Endometrium (tissue), 2 donors: ENCODE results near the gene SLC9A1.

ENCODE experiments used
- FAIRE-seq: peaks from 2 replicates; lab custom pipeline; 2012; peaks lifted over from hg19 to GRCh38; lab: Jason Lieb, UNC
- donor health status: control.
- donor health status: control.

SLC9A1 gene

DNA sequence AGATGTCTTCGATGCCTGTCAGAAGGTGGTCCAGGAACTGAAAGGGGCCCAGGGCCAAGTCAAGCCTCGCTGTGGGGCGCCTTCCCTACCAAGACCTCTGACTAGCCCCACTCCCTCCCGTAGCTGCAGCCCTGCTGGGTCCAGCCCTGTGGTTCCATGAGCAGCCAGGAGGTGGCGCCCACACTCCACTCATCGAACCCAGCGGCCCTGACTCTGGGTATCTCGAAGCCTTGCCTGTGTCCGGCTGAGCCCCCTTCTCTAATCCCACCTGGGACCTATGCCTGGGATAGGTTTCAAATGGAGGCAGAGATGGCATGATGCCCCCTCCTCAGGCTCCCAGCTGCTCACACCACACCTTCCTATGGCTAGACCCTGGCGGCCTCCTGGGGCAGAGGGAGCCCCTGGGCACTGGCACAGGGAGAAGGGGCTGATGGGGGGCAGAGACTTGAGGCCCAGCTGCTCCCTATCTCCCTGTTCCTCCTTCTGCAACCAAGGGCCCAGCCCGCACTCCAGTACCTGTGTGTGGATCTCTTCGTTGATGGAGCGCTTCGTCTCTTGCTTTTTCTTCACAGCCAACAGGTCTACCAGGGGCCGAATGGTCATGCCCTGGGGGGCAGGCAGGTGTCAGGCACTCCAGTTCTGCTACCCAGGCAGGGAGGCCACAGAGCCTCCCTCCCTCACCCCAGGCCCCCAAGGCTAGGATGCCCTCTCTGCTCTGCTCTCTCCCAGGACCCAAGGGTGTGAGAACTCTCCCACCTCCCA is 52.0 kb downstream of the SLC9A1 start:
- FAIRE-seq: no peak

DNA sequence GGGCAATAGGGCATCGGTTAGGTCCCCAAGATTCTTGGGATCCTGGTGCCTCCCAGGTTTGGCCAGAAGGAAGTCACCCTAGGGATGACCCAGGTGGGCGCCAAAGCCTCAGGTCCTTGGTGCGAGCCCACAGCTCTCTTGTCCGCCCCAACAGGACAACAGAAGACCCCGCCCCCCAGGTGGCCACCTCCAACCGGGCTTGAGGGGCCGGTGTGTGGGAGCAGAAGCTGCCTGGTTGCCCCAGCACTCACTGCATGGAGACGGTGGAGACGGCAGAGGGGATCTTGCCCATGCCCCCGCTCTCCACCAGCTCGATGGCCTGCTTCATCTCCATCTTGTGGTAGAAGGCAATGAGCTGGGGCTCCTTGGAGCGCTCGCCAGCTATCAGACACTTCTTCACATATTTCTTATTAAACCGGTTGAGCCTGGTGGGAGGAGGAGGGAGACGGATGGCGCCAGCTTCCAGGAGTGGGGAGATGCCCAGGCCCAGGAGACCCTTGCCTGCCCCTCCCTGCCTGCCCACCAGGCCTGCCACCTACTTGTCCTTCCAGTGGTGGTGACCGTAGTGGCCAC is 52.7 kb downstream of the SLC9A1 start:
- no peak for FAIRE-seq

DNA sequence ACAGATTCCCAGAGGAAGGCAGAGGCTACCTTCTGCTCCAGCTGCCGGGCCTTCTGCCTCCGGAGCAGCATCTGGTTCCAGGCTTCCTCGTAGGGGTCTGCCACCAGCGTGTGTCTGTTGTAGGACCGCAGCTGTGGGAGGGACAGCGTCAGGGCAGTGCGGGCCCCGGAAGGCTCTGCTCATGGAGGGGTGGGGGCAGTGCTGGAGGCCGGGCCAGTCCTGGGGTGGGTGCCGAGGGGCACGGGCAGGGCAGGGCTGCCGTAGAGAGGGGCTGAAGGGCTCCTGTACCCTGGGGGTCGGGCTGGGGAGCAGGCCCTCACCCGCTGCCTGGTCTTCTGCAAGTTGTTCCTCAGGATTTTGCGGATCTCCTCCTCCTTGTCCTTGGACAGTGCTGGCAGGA is 53.2 kb downstream of the SLC9A1 start:
- no peak for FAIRE-seq

DNA sequence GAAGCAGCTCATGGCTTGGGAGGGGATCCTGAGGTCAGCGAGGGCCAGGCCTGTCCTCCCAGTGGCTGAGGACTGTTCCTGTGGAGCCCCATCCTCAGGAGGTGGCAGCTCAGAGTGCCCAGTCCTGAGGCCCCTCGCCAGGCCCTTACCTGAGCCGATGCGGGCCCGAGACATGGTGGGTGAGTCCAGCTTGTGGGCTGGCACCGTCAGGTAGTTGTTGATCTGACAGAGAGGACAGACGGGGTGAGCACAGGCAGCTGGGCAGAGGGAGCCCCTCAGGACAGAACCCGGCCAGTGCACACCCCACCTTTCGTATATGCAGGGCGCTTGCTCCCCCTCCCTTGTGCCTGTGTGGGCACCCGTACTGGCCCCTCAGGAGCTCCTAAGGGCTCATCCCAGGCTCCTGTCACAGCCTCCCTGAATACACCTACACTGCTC is 53.9 kb downstream of the SLC9A1 start:
- no peak for FAIRE-seq

DNA sequence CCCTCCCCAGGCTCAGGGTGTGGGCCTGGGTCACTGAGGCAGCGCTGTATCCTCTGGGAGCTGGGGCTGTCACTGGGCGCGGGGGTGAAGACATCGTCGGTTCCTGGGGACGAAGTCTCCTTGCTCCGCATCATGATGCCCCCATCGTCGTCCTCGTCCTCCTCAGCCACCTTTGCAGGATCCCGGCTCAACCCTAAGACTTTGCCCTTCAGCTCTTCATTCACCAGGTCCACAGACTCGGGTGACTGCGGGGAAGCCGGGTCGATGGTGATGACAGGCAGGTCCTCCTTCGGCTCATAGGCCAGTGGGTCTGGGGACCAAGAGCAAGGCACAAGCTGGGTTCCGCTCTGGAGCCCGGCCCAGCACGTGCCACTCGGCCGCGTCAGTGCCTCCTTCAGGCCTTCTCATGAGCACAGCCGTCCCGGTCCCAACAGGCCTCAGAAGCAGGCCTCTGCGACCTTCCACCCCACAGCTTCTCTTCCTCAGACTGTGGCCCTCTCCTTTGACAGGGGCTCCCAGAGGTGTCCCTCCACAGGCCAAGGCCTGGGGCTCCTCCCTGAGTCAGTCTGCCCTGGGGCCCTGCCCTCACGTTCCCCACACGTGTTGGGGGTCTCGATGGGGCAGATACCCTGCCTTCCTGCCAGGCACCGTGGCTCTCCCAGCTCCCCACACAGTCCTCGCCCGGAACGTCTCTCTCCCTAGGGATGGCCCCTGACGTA is 54.4 kb downstream of the SLC9A1 start:
- FAIRE-seq: no peak

DNA sequence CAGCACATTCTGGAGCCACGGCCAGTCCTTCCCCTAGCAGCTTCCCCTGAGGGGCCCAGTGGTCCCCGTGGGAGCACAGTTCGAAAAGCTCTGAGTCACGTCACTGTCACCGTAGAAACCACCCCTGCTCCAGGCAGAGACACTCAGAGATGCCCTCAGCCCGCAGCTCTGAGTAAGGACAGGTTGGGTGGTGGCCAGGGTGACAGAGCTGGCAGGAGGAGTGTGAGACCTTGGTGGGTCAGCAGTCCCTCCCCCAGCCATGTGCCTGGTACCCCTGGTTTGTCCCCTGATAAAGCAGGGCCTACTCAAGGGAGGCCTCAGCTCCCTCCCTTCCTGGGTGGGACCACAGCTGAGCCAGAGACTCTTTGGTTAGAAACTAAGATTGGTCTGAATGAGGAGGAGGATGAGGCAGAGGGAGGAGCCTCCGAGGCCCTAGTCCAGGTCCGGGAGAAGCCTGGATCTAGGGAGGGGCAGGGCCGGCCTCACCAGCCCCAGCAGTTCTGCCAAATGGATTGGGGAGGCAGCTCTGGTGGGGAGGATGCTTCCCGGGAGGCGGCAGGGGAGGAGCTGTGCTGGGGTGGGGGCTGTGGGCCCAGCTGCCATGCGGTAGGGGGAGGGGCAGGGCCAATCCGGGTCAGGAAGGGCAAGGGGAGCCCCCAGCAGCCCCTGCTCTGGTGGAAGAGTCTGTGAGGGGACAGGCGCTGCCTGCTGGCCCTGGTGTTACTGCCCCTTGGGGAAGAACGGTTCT is 55.2 kb downstream of the SLC9A1 start:
- no peak for FAIRE-seq

DNA sequence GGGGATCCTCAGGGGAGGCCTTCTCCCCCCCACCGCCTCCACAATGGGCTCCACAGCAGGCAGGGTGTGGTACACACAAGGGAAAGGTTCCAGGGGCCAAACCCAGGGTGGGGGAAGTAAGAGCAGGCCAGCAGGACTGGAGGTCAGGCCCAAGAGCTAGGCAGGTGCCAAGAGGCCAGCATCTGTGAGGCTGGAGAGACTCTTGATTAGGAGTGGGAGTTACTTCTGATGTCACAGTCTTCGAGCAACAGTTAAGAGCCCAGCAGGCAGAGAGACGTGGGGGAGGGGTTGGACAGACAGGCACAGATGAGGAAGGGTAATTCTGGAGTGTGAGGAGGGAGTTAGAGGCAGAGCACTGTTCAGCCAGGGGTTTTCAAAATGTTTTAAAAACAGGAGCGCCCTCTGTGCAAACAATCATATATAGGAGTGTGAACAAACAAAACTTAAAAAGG is 55.8 kb downstream of the SLC9A1 start:
- FAIRE-seq: no peak

DNA sequence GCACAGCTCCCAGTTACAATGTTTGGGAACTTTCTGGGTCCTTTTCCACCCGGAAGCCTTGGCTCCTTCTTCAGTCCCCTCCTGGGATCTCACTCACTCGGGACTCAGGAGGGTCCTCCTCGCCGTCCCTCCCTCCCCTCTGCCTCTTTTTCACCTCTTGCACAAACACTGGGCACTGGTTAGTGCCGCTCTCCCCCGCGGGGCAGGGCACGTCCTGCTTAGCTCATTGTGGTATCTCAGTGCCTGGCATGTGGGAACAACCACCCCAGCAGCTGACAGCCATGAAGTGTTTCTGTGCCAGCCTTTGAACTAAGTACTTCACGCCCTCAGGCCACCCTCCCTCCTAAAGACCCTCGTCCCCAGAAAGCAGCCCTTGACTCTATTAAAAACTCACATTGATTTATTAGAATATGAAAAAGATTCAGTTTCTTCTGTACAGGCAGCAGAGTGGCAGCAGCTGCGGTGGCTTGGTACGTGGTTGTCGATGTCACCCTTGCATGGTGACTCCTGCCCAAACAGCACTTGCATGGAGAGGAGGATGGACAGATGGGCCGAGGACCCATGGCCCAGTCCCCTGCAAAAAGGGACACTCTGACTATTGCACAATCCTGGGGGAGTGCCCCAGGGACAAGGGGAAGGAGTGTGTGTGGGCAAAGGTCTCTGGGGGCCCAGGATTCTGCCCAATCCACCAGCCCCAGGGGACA is 56.3 kb downstream of the SLC9A1 start:
- FAIRE-seq: no peak

DNA sequence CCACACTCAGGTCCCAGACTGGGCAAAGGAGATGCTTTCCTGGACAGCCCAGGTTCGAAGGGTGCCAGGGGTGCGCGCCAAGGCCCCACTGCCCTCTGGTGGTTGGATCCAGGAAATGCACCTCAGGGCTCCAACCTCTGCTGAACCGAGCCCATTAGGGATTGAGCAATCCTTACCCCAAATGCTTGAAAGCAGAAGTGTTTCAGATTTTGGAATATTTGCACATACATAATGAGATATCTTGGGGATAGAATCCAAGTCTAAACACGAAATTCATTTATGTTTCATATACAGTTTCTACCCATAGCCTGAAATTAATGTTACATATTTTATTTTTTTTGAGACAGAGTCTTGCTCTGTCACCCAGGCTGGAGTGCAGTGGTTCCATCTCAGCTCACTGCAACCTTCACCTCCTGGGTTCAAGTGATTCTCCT is 57.4 kb downstream of the SLC9A1 start:
- FAIRE-seq: peak; percentile 92

DNA sequence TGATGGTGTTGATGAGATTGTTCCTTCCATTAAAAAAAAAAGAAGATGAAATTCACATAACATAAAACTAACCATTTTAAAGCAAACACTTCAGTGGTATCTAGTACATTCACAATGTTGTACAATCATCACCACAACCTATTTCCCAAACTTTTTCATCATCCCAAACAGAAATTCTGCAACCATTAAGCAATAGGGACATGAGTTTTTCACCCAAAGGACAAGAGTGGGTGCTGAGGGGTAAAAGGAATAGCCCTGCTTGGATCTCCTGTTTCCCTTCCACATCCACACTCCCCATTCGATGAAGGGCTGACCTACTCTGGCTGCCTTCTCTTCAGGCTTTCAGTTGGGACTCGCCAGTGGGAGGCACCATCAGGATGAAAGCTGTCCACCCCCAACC is 59.3 kb downstream of the SLC9A1 start:
- no peak for FAIRE-seq

DNA sequence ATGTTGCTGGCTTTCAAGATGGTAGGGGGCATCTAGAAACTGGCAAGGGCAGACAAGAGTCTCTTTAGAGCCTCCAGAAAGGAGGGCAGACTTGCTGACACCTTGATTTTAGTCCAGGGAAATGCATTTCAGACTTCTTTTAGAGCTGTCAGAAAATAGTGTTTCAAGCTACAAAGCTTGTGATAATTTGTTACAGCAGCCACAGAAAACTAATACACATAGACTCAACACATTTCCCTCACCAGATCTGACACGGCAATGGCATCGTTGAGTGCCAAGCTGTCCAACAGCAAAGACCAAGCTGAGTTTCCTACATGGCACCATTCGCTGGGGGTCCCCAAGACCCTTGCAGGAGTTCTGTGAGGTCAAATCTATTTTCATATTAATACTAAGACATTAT is 62.0 kb downstream of the SLC9A1 start:
- no peak for FAIRE-seq

DNA sequence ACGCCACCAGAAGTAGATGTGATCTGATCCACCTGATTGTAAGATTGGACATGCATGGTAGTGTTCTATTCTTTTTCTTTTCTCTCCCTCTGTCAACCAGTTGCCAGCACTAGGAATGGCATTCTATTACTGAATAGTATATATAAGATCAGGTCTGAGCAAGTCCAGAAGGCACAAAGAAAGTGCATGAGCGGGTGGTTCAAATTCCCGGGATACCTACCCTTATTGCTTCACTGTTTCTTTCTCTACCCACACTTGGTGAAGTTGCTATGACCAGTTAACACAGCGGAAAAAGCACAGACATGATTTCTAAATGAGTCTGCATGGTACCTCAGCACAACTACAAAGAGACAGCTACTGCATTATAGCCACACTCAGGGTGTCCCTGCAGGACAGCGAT is 64.0 kb downstream of the SLC9A1 start:
- FAIRE-seq: no peak

DNA sequence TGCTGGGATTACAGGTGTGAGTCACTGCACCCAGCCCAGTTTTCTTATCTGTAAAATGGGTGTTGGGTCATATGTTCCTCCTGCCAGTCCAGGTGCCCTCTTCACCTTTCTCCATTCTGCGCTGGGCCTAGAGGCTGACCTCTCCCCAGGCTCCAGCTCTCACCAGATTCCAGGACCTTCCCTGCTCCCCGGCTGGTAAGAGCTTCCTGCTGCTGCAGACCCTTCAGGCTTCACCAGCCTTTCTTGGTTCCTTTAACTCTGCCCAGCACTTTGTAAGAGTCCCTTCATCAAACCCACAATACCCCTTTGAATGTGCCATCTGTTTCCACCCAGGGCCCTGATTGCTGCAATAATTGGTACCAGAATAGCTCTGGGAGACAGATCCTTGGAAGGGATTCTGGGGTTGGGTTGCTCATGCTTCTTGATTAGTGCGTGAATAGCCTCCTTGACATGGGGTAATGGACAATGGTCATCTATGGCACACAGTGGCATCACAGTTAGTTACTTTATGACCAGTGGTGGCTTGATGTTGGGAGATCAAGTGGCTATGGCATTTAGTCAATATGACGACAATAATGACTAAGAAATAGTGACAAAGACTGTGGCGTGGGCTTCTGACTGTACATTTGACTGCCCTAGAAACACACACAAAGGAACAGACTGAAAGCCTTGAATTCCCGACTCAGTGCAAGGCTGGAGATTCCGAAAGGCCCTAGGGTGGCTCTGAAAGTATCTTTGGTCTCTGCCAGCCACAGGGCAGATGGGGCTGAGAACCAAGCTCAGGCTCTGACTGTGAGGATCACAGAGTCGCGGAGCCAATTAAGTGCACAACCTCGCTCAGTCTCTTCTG is 67.3 kb downstream of the SLC9A1 start:
- no peak for FAIRE-seq

DNA sequence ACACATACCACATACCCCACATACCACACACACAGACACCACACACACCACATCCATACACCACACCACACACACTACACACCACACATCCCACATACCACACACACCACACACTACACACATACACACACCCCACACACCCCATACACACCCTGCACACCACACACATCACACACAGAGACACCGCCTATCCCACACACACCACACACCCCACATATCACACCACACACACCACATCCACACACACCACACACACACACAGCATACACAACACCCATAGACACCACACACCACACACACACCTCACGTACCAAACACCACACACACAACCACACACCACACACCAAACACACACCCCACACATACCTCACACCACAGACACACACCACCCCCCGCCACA is 68.3 kb downstream of the SLC9A1 start:
- no peak for FAIRE-seq

DNA sequence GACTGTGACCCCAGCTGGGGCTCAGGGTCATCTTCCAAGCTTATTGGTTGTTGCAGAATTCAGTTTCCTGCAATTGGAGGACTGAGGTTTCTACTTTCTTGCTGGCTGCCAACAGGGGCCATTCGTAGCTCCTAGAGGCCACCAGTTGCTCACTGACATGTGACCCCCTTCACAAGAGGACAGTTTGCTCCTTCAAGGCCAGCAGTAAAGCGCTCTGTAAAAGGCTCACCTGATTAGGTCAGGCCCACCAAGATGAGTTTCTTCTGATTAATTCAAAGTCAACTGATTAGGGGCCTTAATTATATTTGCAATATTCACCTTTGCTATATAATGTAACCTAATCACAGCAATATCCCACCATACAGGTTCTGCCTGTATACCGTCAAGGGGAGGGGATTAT is 68.9 kb downstream of the SLC9A1 start:
- FAIRE-seq: no peak

DNA sequence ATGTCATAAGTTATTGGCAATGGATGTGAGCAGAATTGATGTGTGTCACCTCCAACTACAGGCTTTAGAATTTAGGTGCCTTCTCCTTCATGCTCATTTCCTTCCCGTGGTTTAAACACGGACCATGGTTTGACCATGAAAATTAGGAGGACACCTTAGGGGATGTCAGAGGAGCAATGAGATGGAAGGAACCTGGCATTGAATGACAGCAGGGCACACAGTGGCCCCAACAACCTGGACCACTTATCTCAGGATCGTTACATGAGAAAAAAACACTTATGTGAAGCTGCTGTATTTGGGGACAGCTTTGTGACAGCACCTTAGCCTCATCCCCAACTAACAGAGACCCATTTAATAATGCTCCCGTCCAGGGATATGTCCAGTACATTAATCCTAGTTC is 70.8 kb downstream of the SLC9A1 start:
- FAIRE-seq: no peak

DNA sequence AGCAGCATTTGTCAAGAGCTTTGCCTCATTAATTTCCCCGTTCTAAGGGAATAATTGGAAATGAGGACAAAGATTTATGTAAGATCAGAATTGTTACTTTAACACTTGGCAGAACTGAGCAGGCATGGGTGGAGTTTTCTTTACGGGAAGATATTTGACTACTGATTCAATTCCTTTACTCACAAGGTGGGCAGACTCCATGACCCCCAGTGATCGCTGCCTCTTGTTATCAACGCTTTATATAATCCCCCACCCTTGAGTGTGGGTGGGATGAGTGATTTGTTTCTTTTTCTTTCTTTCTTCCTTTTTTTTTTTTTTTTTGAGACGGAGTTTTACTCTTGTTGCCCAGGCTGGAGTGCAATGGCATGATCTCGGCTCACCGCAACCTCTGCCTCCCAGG is 77.0 kb downstream of the SLC9A1 start:
- FAIRE-seq: no peak

DNA sequence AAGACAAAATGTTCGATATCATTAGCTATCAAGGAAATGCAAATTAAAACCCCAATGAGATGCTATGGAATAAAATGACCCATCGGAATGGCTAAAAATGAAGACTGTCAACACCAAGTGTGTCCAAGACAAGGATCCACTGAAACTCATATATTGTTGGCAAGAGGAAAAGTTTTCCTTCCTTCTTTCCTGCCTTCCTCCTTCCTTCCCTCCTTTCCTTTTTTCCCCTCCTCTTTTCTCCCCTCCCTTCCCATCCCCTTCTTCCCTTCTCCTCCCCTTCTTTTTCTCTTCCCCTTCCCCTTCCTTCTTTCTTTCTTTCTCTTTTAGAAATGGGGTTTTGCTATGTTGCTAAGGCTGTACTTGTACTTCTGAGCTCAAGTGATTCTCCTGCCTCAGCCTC is 78.1 kb downstream of the SLC9A1 start:
- no peak for FAIRE-seq

DNA sequence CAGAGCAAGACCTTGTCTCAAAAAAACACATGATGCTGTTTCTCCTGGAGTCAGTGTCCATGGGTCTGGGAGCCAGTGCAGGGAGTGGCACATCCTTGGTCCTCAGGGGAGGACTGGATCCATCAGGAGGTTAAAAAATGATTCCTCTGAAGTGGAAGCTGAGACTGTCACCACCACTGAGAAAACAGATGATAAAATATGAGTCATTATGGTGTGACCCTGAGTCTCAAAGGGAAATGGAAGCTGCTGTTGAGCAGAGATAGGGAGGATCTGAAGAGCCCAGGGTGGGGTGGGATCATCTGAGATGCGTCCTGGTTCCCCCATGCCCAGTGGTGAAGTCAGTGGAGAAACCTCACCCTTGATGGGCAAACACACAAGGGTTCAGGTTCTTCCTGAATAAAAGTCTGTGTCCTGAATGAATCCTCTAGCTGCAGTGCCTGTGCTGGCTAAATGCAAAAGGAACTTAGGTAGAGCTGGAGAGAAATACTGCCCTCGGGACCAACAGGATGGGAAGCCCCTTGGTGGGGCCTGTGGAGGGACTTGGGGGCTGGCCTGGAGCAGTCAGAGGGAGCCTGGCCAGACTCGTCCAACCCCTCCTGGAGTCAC is 80.6 kb downstream of the SLC9A1 start:
- no peak for FAIRE-seq

DNA sequence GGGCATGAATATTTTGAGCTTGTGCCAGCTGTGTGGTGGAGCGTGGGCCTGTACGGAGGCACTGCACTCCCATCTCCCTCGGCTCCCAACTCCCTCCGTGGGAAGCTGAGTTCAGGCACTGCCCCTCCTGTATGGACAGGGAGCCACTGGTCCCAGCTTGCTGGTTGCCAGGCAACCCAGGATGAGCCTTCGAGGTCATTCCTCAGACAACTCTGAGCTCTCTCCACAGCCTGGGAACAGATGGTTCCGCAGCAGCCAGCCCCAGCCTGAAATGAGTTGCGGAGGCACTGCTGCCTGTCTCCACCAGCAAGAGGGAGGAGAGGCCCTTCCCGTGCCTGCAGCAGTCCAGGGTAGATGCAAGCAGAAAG is 83.9 kb downstream of the SLC9A1 start:
- no peak for FAIRE-seq
